ENCODE measurements around the gene ALCAM.

Gene ALCAM

GRCh38 chr3:105417525-105418289, 51.0 kb downstream of the ALCAM start:
- no peak for TF ChIP-seq ZNF623 (tag by site-specific recombination; IDR thresholded peaks at IDR 0.05)
- TF ChIP-seq ZNF704 (tag by site-specific recombination; IDR thresholded peaks at IDR 0.05), result no peak
- no peak for TF ChIP-seq ZNF214 (tag by site-specific recombination; IDR thresholded peaks at IDR 0.05; ENCODE audit: borderline replicate concordance)
- no peak for TF ChIP-seq ZNF211 (tag by site-specific recombination; IDR thresholded peaks at IDR 0.05; ENCODE audit: low read depth)
- H3K9me3 ChIP-seq (ENCODE audit: control insufficient read depth, insufficient read depth, low read depth, low read length), result no peaks in the 10 kb centered on the region
- H3K27ac ChIP-seq (ENCODE audit: extremely low read depth, low read depth, low read length), result no peak overlapping the region
- H3K36me3 ChIP-seq (ENCODE audit: control insufficient read depth in 2 of 2, insufficient read depth in 1 of 2, low read length in 2 of 2), result no peaks in the 10 kb centered on the region
- CTCF ChIA-PET, result interaction anchor here (1.0 kb wide), 1 partner anchor 11 kb away, joined by 3 read pairs; no protein-coding TSS in a partner anchor
- no peak overlapping the region for H3K4me3 ChIP-seq (ENCODE audit: low read depth, low read length)
- POLR2A ChIA-PET, result no interaction called here
- H3K4me1 ChIP-seq (ENCODE audit: control insufficient read depth, insufficient read depth, low read length), result peaks cover 3% of the 10 kb centered on the region; the same call in 1 of the 2 replicates

- no peak overlapping the region for H3K4me3 ChIP-seq (ENCODE audit: low read depth, low read length)
- no peaks in the 10 kb centered on the region for H3K9me3 ChIP-seq (ENCODE audit: control insufficient read depth, insufficient read depth, low read depth, low read length)
- POLR2A ChIA-PET, result no interaction called here
- CTCF ChIA-PET, result no interaction called here
- no peaks in the 10 kb centered on the region for H3K36me3 ChIP-seq (ENCODE audit: control insufficient read depth in 2 of 2, insufficient read depth in 1 of 2, low read length in 2 of 2)
- TF ChIP-seq ZNF658 (tag by site-specific recombination; IDR thresholded peaks at IDR 0.05) (no peak), ZNF623 (tag by site-specific recombination; IDR thresholded peaks at IDR 0.05) (no peak), KLF9 (tag by site-specific recombination; IDR thresholded peaks at IDR 0.05; ENCODE audit: low read depth) (no peak), ZBTB17 (tag by site-specific recombination; IDR thresholded peaks at IDR 0.05) (no peak), ZNF501 (tag by site-specific recombination; IDR thresholded peaks at IDR 0.05) (no peak), ZNF580 (tag by site-specific recombination; IDR thresholded peaks at IDR 0.05) (no peak), ZNF549 (tag by site-specific recombination; IDR thresholded peaks at IDR 0.05) (no peak), ZNF670 (tag by site-specific recombination; IDR thresholded peaks at IDR 0.05; ENCODE audit: low read depth) (no peak), GLIS2 (tag by site-specific recombination; IDR thresholded peaks at IDR 0.05) (no peak), ZFP41 (tag by site-specific recombination; IDR thresholded peaks at IDR 0.05; ENCODE audit: borderline replicate concordance) (no peak), ZNF560 (tag by site-specific recombination; IDR thresholded peaks at IDR 0.05; ENCODE audit: borderline replicate concordance) (no peak), ZNF785 (tag by site-specific recombination; IDR thresholded peaks at IDR 0.05) (no peak), GLIS1 (tag by site-specific recombination; IDR thresholded peaks at IDR 0.05) (no peak), MEIS1 (CRISPR knock-in tag; IDR thresholded peaks at IDR 0.05; ENCODE audit: borderline replicate concordance) (no peak), YY1 (tag by site-specific recombination; IDR thresholded peaks at IDR 0.05) (no peak), OSR2 (tag by site-specific recombination; IDR thresholded peaks at IDR 0.05) (no peak)
- no peak overlapping the region for H3K27ac ChIP-seq (ENCODE audit: extremely low read depth, low read depth, low read length)
- H3K4me1 ChIP-seq (ENCODE audit: control insufficient read depth, insufficient read depth, low read length), result no peaks in the 10 kb centered on the region
Observed at GRCh38 chr3:105422645-105423044, 55.9 kb downstream of the ALCAM start.

- Histone ChIP-seq H3K36me3 (ENCODE audit: control insufficient read depth in 2 of 2, insufficient read depth in 1 of 2, low read length in 2 of 2) (no peaks in the 10 kb centered on the region), H3K27ac (ENCODE audit: extremely low read depth, low read depth, low read length) (no peak overlapping the region), H3K4me1 (ENCODE audit: control insufficient read depth, insufficient read depth, low read length) (no peaks in the 10 kb centered on the region), H3K4me3 (ENCODE audit: low read depth, low read length) (no peak overlapping the region), H3K9me3 (ENCODE audit: control insufficient read depth, insufficient read depth, low read depth, low read length) (no peaks in the 10 kb centered on the region)
- ChIA-PET POLR2A (no interaction called here), CTCF (no interaction called here)
- no peak for TF ChIP-seq ZBTB20 (tag by site-specific recombination; IDR thresholded peaks at IDR 0.05)
- TF ChIP-seq ZNF654 (tag by site-specific recombination; IDR thresholded peaks at IDR 0.05; ENCODE audit: low read depth), result no peak
- TF ChIP-seq SCRT2 (tag by site-specific recombination; IDR thresholded peaks at IDR 0.05), result no peak
- TF ChIP-seq ZBTB17 (tag by site-specific recombination; IDR thresholded peaks at IDR 0.05), result no peak
- no peak for TF ChIP-seq ZNF580 (tag by site-specific recombination; IDR thresholded peaks at IDR 0.05)
- no peak for TF ChIP-seq ZNF138 (tag by site-specific recombination; IDR thresholded peaks at IDR 0.05; ENCODE audit: borderline replicate concordance)
- no peak for TF ChIP-seq ZNF626 (tag by site-specific recombination; IDR thresholded peaks at IDR 0.05)
- TF ChIP-seq WT1 (tag by site-specific recombination; IDR thresholded peaks at IDR 0.05), result no peak
- TF ChIP-seq ZNF133 (tag by site-specific recombination; IDR thresholded peaks at IDR 0.05), result no peak
- no peak for TF ChIP-seq ZBTB8A (tag by site-specific recombination; IDR thresholded peaks at IDR 0.05)
- no peak for TF ChIP-seq ZNF549 (tag by site-specific recombination; IDR thresholded peaks at IDR 0.05)
- no peak for TF ChIP-seq ZNF366 (tag by site-specific recombination; conservative IDR thresholded peaks at IDR 0.05)
- no peak for TF ChIP-seq ZNF704 (tag by site-specific recombination; IDR thresholded peaks at IDR 0.05)
- TF ChIP-seq ZNF391 (tag by site-specific recombination; IDR thresholded peaks at IDR 0.05; ENCODE audit: borderline replicate concordance, low read depth), result no peak
- no peak for TF ChIP-seq ZNF677 (tag by site-specific recombination; IDR thresholded peaks at IDR 0.05)
- no peak for TF ChIP-seq ZNF76 (tag by site-specific recombination; IDR thresholded peaks at IDR 0.05; ENCODE audit: borderline replicate concordance, low read depth)
Observed at GRCh38 chr3:105423397-105423796, 56.7 kb downstream of the ALCAM start.

Data from HEK293 (cell line).